HG02678 (cell line): ENCODE results near the gene INO80.
"Not testable (repeated sequence)": the region's sequence is repeated elsewhere in the genome, so short reads cannot be mapped to it uniquely, and the experiment has no call there.

Experiments
- ATAC-seq: cut with Tn5 transposase; IDR thresholded peaks from one replicate; pipeline ENCODE4 v1.9.1; 2021; ENCODE audit warnings: mild to moderate bottlenecking, moderate library complexity; ENCODE audit not compliant: unreplicated experiment

The INO80 gene, protein sequence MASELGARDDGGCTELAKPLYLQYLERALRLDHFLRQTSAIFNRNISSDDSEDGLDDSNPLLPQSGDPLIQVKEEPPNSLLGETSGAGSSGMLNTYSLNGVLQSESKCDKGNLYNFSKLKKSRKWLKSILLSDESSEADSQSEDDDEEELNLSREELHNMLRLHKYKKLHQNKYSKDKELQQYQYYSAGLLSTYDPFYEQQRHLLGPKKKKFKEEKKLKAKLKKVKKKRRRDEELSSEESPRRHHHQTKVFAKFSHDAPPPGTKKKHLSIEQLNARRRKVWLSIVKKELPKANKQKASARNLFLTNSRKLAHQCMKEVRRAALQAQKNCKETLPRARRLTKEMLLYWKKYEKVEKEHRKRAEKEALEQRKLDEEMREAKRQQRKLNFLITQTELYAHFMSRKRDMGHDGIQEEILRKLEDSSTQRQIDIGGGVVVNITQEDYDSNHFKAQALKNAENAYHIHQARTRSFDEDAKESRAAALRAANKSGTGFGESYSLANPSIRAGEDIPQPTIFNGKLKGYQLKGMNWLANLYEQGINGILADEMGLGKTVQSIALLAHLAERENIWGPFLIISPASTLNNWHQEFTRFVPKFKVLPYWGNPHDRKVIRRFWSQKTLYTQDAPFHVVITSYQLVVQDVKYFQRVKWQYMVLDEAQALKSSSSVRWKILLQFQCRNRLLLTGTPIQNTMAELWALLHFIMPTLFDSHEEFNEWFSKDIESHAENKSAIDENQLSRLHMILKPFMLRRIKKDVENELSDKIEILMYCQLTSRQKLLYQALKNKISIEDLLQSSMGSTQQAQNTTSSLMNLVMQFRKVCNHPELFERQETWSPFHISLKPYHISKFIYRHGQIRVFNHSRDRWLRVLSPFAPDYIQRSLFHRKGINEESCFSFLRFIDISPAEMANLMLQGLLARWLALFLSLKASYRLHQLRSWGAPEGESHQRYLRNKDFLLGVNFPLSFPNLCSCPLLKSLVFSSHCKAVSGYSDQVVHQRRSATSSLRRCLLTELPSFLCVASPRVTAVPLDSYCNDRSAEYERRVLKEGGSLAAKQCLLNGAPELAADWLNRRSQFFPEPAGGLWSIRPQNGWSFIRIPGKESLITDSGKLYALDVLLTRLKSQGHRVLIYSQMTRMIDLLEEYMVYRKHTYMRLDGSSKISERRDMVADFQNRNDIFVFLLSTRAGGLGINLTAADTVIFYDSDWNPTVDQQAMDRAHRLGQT (N-terminal part only)

DNA sequence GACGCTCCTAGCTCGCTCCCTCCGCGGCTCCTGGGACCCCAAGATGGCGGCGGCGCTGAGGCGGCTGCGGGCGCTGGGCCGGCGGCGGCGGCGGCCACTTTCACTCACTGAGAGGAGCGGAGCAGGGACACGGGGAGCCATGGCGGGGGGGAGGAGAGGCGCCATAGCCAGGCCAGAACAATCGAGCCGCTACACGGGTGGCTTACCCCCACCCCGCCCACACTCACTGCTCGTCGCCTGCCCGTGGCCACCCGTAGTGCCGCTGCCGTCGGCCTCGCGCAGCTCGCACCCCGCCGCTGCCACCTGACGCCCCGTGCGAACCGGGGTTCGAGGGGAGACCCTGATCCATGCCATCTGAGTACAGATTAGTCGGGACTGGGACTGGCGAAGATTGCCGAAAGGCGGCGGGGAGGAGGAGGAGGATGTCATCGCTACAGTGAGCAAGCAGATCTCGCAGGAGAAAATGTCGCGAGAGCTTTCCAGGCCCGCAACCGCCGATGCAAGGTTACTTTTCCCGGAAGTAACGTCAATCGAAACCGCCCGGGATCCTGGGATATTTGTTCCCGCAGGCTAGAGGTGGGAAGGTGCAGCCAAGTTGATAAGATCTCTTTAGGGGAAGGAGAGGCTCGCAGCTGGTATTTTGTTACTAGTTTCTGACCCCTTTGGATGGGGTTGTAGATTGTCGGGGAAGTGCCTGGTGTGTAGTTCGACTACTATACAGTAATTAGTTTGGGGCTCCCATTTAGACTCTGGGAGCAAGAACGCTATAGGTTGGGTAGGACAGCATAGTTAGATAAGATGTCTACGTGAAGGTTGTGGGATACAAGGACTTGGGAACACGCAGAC, at the start of gene INO80:
INO80 (minus strand) TSS at position 165 of the 846 bp plus-strand sequence. CDS start 19,970 bp downstream, outside the sequence.
- peak; percentile 81 for ATAC-seq

DNA sequence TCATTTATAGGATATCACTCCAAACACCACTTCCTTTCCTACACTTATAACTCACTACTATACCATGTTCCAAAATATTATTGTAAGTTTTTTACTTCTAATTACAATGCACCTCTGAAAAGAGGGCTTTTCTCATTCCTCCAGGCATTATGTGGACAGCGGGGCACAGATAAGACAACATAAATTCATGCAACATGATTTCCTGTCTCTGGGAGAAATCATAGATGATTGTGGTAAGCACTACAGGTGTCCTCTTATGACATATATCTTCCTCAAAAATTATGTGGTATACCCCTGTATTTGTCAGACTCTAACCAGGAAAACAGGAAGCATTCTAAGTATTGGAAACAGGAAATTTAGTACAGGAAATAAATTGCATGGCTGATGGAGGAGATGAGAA, 45.7 kb upstream of the INO80 start:
- no peak for ATAC-seq

DNA sequence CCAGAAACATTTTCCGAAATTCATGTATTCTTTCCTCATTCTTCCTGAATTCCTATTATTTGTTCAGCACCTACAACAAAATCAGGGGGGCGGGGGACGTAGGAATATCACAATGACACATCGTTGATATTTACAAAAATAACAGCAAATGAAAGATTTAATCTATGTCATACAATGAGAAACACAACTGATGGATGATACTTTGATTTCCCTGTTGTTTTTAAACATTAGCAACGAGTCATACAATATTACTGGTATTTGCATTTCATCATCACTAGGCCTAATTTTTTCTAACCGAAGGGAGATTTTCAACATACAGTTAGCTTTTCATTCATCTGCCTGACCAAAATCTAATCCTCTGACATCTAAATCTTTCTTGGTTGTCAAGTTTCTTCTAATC, 45.3 kb upstream of the INO80 start:
- ATAC-seq, result no peak

GRCh38 chr15:41160639-41161315, 44.7 kb upstream of the INO80 start:
- no peak for ATAC-seq

DNA sequence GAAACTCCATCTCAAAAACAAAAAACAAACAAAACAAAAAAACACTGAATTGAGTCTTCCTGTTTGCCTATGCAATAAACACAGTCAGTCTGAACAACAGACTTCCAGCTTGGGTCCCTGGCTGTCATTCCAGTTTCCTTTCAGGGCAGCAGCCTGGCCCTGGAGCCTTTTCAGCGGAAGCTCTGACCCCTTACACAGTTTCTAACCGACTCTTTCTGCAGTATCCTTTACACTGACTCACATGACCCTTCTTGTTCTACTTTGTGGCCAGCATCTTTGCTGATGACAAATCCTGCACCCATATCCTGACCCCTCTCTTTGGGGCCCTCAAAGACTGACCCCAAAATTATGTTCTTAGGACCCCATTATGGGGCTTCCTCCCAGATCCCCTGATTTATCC, 38.3 kb upstream of the INO80 start:
- no peak for ATAC-seq

DNA sequence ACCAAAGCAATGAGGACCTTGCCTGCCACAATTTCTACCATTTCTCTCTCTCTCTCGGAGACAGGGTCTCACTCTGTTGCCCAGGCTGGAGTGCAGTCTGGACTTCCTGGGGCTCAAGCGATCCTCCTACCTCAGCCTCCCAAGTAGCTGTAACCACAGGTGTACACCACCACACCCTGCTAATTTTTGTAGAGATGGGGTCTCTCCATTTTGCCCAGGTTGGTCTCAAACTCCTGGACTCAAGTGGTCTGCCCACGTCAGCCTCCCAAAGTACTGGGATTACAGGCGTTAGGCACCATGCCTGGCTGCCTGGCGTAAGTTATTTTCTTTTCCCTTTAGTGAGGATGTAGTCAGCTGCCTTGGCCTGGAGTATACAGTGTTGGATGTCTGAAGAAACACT, 37.7 kb upstream of the INO80 start:
- ATAC-seq, result no peak

- ATAC-seq, result no peak
These were observed 35.4 kb upstream of the INO80 start for GRCh38 chr15:41151451-41152005.

- no peak for ATAC-seq
These were observed 34.2 kb upstream of the INO80 start for GRCh38 chr15:41150279-41150678.

DNA sequence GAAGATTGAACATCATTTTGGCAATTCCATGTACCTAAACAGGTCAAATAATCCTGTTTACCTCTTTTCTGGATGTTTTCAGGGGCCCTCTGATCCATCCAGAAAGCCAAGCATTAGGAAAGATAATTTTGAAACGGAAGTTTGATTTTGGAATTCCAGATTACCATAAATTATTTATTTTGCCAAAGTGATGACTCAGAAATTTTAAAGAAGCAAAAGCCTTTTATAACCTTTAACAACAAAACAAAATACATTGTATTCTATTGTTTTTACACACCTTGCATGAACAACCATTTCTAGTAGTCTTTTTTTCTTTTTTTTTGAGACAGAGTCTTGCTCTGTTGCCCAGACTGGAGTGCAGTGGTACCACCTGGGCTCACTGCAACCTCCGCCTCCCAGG, 32.0 kb upstream of the INO80 start:
- ATAC-seq, result no peak

- ATAC-seq, result no peak
These were observed 23.5 kb upstream of the INO80 start for GRCh38 chr15:41139619-41140018.

GRCh38 chr15:41139112-41139511, 23.0 kb upstream of the INO80 start:
- ATAC-seq, result not testable (repeated sequence)

DNA sequence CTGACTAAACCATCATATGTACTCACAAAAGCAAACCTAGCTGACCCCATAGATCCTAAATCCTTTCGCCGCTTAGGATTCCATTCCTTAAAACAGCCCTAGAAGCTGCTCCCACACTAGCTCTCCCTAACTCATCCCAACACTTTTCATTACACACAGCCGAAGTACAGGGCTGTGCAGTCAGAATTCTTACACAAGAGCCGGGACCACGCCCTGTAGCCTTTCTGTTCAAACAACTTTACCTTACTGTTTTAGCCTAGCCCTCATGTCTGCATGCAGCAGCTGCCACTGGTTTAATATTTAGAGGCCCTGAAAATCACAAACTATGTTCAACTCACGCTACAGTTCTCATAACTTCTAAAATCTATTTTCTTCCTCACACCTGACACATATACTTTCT, 19.5 kb upstream of the INO80 start:
- ATAC-seq, result not testable (repeated sequence)

DNA sequence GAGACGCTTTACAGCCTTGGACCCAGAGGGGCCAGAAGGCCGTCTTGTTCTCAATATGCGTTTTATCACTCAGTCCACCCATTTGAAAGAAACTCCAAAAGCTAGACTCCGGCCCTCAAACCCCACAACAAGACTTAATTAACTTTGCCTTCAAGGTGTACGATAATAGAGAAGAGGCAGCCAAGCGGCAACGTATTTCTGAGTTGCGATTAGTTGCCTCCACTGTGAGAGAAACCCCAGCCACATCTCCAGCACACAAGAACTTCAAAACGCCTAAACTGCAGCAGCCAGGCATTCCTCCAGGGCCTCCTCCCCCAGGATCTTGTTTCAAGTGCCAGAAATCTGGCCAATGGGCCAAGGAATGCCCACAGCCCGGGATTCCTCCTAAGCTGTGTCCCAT, 17.4 kb upstream of the INO80 start:
- ATAC-seq, result no peak

DNA sequence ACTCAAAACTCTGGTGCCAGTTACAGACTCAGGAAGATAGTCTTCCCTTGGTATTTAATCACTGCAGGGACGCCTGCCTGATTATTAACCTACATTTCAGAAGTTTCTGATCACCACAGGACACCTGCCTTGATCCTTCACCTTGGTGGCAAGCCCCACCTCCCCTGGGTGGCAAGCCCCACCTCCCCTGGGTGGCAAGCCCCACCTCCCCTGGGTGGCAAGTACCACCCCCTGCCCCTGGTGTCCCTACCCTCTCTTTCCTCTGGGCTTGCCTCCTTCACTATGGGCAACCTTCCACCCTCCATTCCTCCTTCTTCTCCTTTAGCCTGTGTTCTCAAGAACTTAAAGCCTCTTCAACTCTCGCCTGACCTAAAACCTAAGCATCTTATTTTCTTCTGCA, 16.0 kb upstream of the INO80 start:
- not testable (repeated sequence) for ATAC-seq

DNA sequence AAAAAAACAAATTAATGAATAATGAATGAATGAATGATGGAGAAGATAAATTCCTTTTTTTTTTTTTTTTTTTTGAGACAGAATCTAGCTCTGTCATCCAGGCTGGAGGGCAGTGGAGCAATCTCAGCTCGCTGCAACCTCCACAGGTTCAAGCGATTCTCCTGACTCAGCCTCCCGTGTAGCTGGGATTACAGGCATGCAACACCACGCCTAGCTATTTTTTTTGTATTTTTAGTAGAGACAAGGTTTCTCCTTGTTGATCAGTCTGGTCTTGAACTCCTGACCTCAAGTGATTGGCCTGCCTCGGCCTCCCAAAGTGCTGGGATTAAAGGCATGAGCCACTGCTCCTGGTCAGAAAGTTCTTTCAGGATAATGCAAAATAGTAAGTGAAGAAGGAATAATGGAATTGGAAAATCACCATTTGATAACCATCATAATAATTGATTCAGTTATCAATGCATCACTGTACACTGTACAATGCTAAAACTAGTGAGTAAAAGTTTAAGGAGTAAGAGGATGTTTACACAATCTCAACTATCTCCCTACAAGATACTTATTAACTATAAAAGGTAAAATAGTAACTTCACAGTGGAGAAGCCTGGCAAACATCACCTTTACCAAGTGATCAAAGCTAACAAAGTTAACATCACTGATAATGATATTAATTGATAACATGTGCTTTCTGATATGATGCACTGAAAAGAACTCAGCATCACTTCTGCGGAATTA, 12.3 kb upstream of the INO80 start:
- ATAC-seq, result no peak

GRCh38 chr15:41125931-41126642, 10.0 kb upstream of the INO80 start:
- ATAC-seq, result no peak

DNA sequence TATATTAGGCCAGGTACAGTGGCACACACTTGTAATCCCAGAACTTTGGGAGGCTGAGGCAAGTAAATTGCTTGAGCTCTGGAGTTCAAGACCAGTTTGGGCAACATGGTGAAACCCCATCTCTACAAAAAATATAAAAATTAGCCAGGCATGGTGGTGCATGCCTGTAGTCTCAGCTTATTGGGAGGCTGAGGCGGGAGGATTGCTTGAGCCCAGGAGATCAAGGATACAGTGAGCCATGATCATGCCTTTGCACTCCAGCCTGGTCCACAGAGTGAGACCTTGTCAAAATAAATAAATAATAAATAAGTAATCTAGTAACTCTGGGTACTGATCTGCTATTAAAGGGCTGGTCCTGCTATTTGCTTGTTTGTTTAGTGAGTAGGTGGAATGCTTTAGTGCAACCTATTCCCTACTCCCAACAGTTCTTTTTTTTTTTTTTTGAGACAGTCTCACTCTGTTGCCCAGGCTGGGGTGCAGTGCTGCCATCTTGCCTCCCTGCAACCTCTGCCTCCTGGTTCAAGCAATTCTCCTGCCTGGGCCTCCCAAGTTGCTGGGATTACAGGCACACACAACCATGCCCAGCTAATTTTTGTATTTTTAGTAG, 9.1 kb upstream of the INO80 start:
- no peak for ATAC-seq

DNA sequence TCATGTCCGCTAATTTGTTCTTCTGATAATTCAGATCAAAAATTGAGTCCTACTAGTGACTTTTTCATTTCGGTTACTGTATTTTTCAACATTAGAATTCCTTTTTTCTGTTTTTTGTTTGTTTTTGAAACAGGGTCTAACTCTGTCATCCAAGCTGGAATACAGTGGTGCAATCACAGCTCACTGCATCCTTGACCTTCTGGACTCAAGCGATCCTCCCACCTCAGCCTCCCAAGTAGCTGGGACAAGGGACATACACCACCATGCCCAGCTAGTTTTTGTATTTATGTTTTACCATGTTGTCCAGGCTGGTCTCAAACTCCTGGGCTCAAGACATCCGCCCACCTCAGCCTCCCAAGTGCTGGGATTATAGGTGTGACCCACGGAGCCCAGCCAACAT, 8.0 kb upstream of the INO80 start:
- ATAC-seq, result no peak
